GM19238 (cell line): Measurements from ENCODE around the gene DYNLL2.
A peak's percentile ranks its signal among the peaks of the same experiment; 100 is the strongest.
"Not testable (repeated sequence)": the region's sequence is repeated elsewhere in the genome, so short reads cannot be mapped to it uniquely, and the experiment has no call there.

Source experiments
- DNase-seq: peaks from one replicate; pipeline ENCODE4 v3.0.0; 2011; ENCODE audit warnings: low spot score; ENCODE audit not compliant: insufficient read length

The DYNLL2 gene

GRCh38 chr17:58082870-58083490 lies at the start of gene DYNLL2:
DYNLL2 (plus strand) TSS chr17:58083419; CDS start chr17:58087091, 3,672 bp downstream.
- peak; percentile 95 for DNase-seq

GRCh38 chr17:58039975-58040374 lies 43.2 kb upstream of the DYNLL2 start:
- no peak for DNase-seq

- DNase-seq: no peak
Observed at GRCh38 chr17:58040386-58040785, 42.8 kb upstream of the DYNLL2 start.

- no peak for DNase-seq
Observed at GRCh38 chr17:58041161-58041560, 42.1 kb upstream of the DYNLL2 start.

GRCh38 chr17:58043221-58044181 lies 39.7 kb upstream of the DYNLL2 start:
- no peak for DNase-seq

- not testable (repeated sequence) for DNase-seq
Observed at GRCh38 chr17:58044256-58044655, 39.0 kb upstream of the DYNLL2 start.

GRCh38 chr17:58046239-58047094 lies 36.8 kb upstream of the DYNLL2 start:
- no peak for DNase-seq

GRCh38 chr17:58047376-58048150 lies 35.7 kb upstream of the DYNLL2 start:
- no peak for DNase-seq

- no peak for DNase-seq
Observed at GRCh38 chr17:58049533-58049932, 33.7 kb upstream of the DYNLL2 start.

- DNase-seq: no peak
Observed at GRCh38 chr17:58050966-58051365, 32.3 kb upstream of the DYNLL2 start.

GRCh38 chr17:58051468-58051867 lies 31.8 kb upstream of the DYNLL2 start:
- no peak for DNase-seq

GRCh38 chr17:58052407-58052806 lies 30.8 kb upstream of the DYNLL2 start:
- DNase-seq: no peak

- DNase-seq: no peak
Observed at GRCh38 chr17:58052945-58053715, 30.1 kb upstream of the DYNLL2 start.

- DNase-seq: no peak
Observed at GRCh38 chr17:58054641-58055040, 28.6 kb upstream of the DYNLL2 start.

GRCh38 chr17:58056476-58056875 lies 26.7 kb upstream of the DYNLL2 start:
- DNase-seq: no peak

- no peak for DNase-seq
Observed at GRCh38 chr17:58059141-58059540, 24.1 kb upstream of the DYNLL2 start.

GRCh38 chr17:58060596-58061191 lies 22.5 kb upstream of the DYNLL2 start:
- DNase-seq: no peak

- no peak for DNase-seq
Observed at GRCh38 chr17:58061672-58062071, 21.5 kb upstream of the DYNLL2 start.

GRCh38 chr17:58065238-58065637 lies 18.0 kb upstream of the DYNLL2 start:
- no peak for DNase-seq

- DNase-seq: no peak
Observed at GRCh38 chr17:58066401-58066800, 16.8 kb upstream of the DYNLL2 start.
